Measurements from ENCODE around the gene SSU72.

Gene SSU72

GRCh38 chr1:1539310-1540089 lies 35.2 kb downstream of the SSU72 start:
- H3K36me3 ChIP-seq (ENCODE audit: control insufficient read depth in 1 of 2, insufficient read depth in 2 of 2, low read length in 2 of 2), result peaks cover 43 to 47% of the 10 kb centered on the region in 2 experiments
- peaks cover 7 to 13% of the 10 kb centered on the region in 2 experiments for H3K4me1 ChIP-seq (ENCODE audit: control insufficient read depth in 1 of 2, insufficient read depth in 2 of 2, low read length in 2 of 2)
- H4K12ac ChIP-seq (ENCODE audit: low read depth, low read length), result peak overlapping the region; percentile 77
- H4K8ac ChIP-seq (ENCODE audit: low read depth, low read length), result no peak overlapping the region
- H3K4me3 ChIP-seq (ENCODE audit: low read depth, low read length), result peak overlapping the region; percentile 63
- H3K9me3 ChIP-seq (ENCODE audit: insufficient read depth, low read depth, low read length), result no peaks in the 10 kb centered on the region
- no peak overlapping the region for H2AK5ac ChIP-seq (ENCODE audit: low read length)
- no peak overlapping the region for H2BK5ac ChIP-seq (ENCODE audit: low read depth, low read length, poor library complexity)
- WGBS (ENCODE audit: extremely low coverage, insufficient coverage, insufficient read length), result no CpG with 5 or more reads among the region's 66 CpGs
- no peak overlapping the region for H3K4ac ChIP-seq (ENCODE audit: low read depth, low read length)
- H3K14ac ChIP-seq (ENCODE audit: low read length), result no peak overlapping the region
- H3K27ac ChIP-seq (ENCODE audit: low read depth, low read length), result no peak overlapping the region
- H3K4me2 ChIP-seq (ENCODE audit: low read length), result peak overlapping the region; percentile 71
- H2BK12ac ChIP-seq (ENCODE audit: low read length), result no peak overlapping the region
- no peak overlapping the region for H2BK120ac ChIP-seq (ENCODE audit: insufficient read depth, low read length, poor library complexity)
- no peak for DNase-seq
- no peaks in the 10 kb centered on the region for H3K79me1 ChIP-seq (ENCODE audit: low read length)
- H3K23ac ChIP-seq (ENCODE audit: low read length), result no peak overlapping the region
- H2AFZ ChIP-seq (ENCODE audit: insufficient read depth, low read length, poor library complexity), result no peak overlapping the region
- H3K18ac ChIP-seq (ENCODE audit: low read length), result no peak overlapping the region
- no peak overlapping the region for H3K9ac ChIP-seq (ENCODE audit: low read length)
- no peak overlapping the region for H4K91ac ChIP-seq (ENCODE audit: low read depth, low read length)
- H3K79me2 ChIP-seq (ENCODE audit: control insufficient read depth, insufficient read depth, low read length, poor library complexity), result no peaks in the 10 kb centered on the region
- no peaks in the 10 kb centered on the region for H3K27me3 ChIP-seq (ENCODE audit: insufficient read depth, low read length)

GRCh38 chr1:1538989-1539309 lies 35.7 kb downstream of the SSU72 start:
- H3K79me1 ChIP-seq (ENCODE audit: low read length), result no peaks in the 10 kb centered on the region
- peaks cover 7 to 13% of the 10 kb centered on the region in 2 experiments for H3K4me1 ChIP-seq (ENCODE audit: control insufficient read depth in 1 of 2, insufficient read depth in 2 of 2, low read length in 2 of 2)
- no peaks in the 10 kb centered on the region for H3K79me2 ChIP-seq (ENCODE audit: control insufficient read depth, insufficient read depth, low read length, poor library complexity)
- no CpG with 5 or more reads among the region's 18 CpGs for WGBS (ENCODE audit: extremely low coverage, insufficient coverage, insufficient read length)
- H2AFZ ChIP-seq (ENCODE audit: insufficient read depth, low read length, poor library complexity), result no peak overlapping the region
- H3K27me3 ChIP-seq (ENCODE audit: insufficient read depth, low read length), result no peaks in the 10 kb centered on the region
- H4K12ac ChIP-seq (ENCODE audit: low read depth, low read length), result no peak overlapping the region
- H3K9me3 ChIP-seq (ENCODE audit: insufficient read depth, low read depth, low read length), result no peaks in the 10 kb centered on the region
- H3K9ac ChIP-seq (ENCODE audit: low read length), result no peak overlapping the region
- no peak overlapping the region for H4K91ac ChIP-seq (ENCODE audit: low read depth, low read length)
- H3K27ac ChIP-seq (ENCODE audit: low read depth, low read length), result no peak overlapping the region
- no peak overlapping the region for H3K14ac ChIP-seq (ENCODE audit: low read length)
- H2BK12ac ChIP-seq (ENCODE audit: low read length), result no peak overlapping the region
- no peak overlapping the region for H2BK5ac ChIP-seq (ENCODE audit: low read depth, low read length, poor library complexity)
- no peak overlapping the region for H3K4ac ChIP-seq (ENCODE audit: low read depth, low read length)
- H3K23ac ChIP-seq (ENCODE audit: low read length), result no peak overlapping the region
- no peak overlapping the region for H2AK5ac ChIP-seq (ENCODE audit: low read length)
- no peak overlapping the region for H4K8ac ChIP-seq (ENCODE audit: low read depth, low read length)
- H2BK120ac ChIP-seq (ENCODE audit: insufficient read depth, low read length, poor library complexity), result no peak overlapping the region
- H3K36me3 ChIP-seq (ENCODE audit: control insufficient read depth in 1 of 2, insufficient read depth in 2 of 2, low read length in 2 of 2), result peaks cover 43 to 46% of the 10 kb centered on the region in 2 experiments
- H3K18ac ChIP-seq (ENCODE audit: low read length), result no peak overlapping the region
- peak overlapping the region; percentile 71 for H3K4me2 ChIP-seq (ENCODE audit: low read length)
- no peak for DNase-seq
- H3K4me3 ChIP-seq (ENCODE audit: low read depth, low read length), result peak overlapping the region; percentile 63

DNA sequence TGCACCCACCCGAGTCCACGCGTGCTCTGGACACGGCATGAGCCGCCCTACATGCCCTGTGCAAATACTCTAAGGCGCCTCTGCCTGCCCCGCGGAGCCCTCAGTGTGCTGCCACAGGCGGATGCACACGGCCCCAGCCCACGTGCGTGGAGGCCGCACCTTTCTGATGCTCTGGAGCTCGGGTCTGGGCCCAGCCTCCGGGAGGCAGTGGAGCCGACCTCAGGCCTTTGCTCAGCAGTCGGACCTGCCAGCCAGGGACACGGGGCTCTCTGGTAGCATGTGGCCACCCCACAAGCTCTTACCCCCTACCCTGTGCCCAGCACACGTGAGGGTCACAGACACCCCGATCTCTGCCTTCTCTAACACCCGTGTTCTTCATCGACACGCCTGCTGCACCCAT lies 36.3 kb downstream of the SSU72 start:
- Histone ChIP-seq H3K4me2 (ENCODE audit: low read length) (no peak overlapping the region), H4K91ac (ENCODE audit: low read depth, low read length) (no peak overlapping the region), H2AK5ac (ENCODE audit: low read length) (no peak overlapping the region), H2BK5ac (ENCODE audit: low read depth, low read length, poor library complexity) (no peak overlapping the region), H3K27me3 (ENCODE audit: insufficient read depth, low read length) (no peaks in the 10 kb centered on the region), H2AFZ (ENCODE audit: insufficient read depth, low read length, poor library complexity) (no peak overlapping the region), H3K4ac (ENCODE audit: low read depth, low read length) (no peak overlapping the region), H3K79me2 (ENCODE audit: control insufficient read depth, insufficient read depth, low read length, poor library complexity) (no peaks in the 10 kb centered on the region), H4K12ac (ENCODE audit: low read depth, low read length) (no peak overlapping the region), H2BK12ac (ENCODE audit: low read length) (no peak overlapping the region), H3K14ac (ENCODE audit: low read length) (no peak overlapping the region), H3K79me1 (ENCODE audit: low read length) (no peaks in the 10 kb centered on the region), H3K9ac (ENCODE audit: low read length) (no peak overlapping the region), H3K27ac (ENCODE audit: low read depth, low read length) (no peak overlapping the region), H2BK120ac (ENCODE audit: insufficient read depth, low read length, poor library complexity) (no peak overlapping the region), H3K23ac (ENCODE audit: low read length) (no peak overlapping the region), H3K36me3 (ENCODE audit: control insufficient read depth in 1 of 2, insufficient read depth in 2 of 2, low read length in 2 of 2) (peaks cover 36 to 43% of the 10 kb centered on the region in 2 experiments), H3K18ac (ENCODE audit: low read length) (no peak overlapping the region), H4K8ac (ENCODE audit: low read depth, low read length) (no peak overlapping the region), H3K4me1 (ENCODE audit: control insufficient read depth in 1 of 2, insufficient read depth in 2 of 2, low read length in 2 of 2) (peaks cover 7 to 13% of the 10 kb centered on the region in 2 experiments), H3K4me3 (ENCODE audit: low read depth, low read length) (peak overlapping the region; percentile 3), H3K9me3 (ENCODE audit: insufficient read depth, low read depth, low read length) (no peaks in the 10 kb centered on the region)
- WGBS (ENCODE audit: extremely low coverage, insufficient coverage, insufficient read length), result no CpG with 5 or more reads among the region's 23 CpGs
- no peak for DNase-seq

DNA sequence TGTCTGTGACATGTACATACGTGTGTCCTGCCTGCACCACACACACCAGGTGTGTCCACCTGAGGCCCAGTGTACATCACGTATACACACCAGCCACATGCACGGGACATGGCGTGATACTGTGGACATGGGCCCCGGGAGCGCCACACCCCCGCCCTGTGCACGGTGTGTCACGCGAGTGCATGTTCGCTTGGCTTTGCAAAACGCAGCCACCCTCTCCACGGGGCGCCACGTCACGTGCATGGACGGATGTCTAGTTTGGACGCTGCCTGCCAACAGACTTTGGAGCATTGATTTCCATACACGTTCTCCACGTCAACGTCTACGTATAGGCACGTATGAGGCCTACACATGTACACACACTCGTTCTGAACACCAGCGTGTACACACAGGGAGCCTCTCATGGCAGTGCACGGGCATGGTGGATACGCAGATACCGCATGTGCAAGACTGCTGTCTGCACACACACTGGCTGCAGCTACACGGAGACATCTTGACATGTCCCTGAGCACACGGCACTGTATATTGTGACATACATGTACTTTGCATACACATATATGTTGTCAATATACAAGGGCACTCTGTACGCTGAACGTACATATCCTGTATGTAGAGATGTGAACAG lies 36.9 kb downstream of the SSU72 start:
- peaks cover 33 to 42% of the 10 kb centered on the region in 2 experiments for H3K36me3 ChIP-seq (ENCODE audit: control insufficient read depth in 1 of 2, insufficient read depth in 2 of 2, low read length in 2 of 2)

More for the DNA sequence above, 36.9 kb downstream of the SSU72 start:
- H4K8ac ChIP-seq (ENCODE audit: low read depth, low read length), result no peak overlapping the region
- H4K91ac ChIP-seq (ENCODE audit: low read depth, low read length), result no peak overlapping the region
- DNase-seq, result no peak
- no peak overlapping the region for H3K23ac ChIP-seq (ENCODE audit: low read length)
- no peak overlapping the region for H4K12ac ChIP-seq (ENCODE audit: low read depth, low read length)
- H2BK12ac ChIP-seq (ENCODE audit: low read length), result no peak overlapping the region
- H2BK120ac ChIP-seq (ENCODE audit: insufficient read depth, low read length, poor library complexity), result no peak overlapping the region
- no peaks in the 10 kb centered on the region for H3K9me3 ChIP-seq (ENCODE audit: insufficient read depth, low read depth, low read length)
- H2BK5ac ChIP-seq (ENCODE audit: low read depth, low read length, poor library complexity), result no peak overlapping the region
- H3K27ac ChIP-seq (ENCODE audit: low read depth, low read length), result no peak overlapping the region
- no peaks in the 10 kb centered on the region for H3K79me2 ChIP-seq (ENCODE audit: control insufficient read depth, insufficient read depth, low read length, poor library complexity)
- H3K4me3 ChIP-seq (ENCODE audit: low read depth, low read length), result no peak overlapping the region
- H3K79me1 ChIP-seq (ENCODE audit: low read length), result no peaks in the 10 kb centered on the region
- no peak overlapping the region for H3K9ac ChIP-seq (ENCODE audit: low read length)
- no peak overlapping the region for H3K18ac ChIP-seq (ENCODE audit: low read length)
- H3K4me2 ChIP-seq (ENCODE audit: low read length), result no peak overlapping the region
- no peak overlapping the region for H2AK5ac ChIP-seq (ENCODE audit: low read length)
- no peak overlapping the region for H2AFZ ChIP-seq (ENCODE audit: insufficient read depth, low read length, poor library complexity)
- H3K27me3 ChIP-seq (ENCODE audit: insufficient read depth, low read length), result no peaks in the 10 kb centered on the region
- H3K4me1 ChIP-seq (ENCODE audit: control insufficient read depth in 1 of 2, insufficient read depth in 2 of 2, low read length in 2 of 2), result peaks cover 7 to 13% of the 10 kb centered on the region in 2 experiments
- no CpG with 5 or more reads among the region's 32 CpGs for WGBS (ENCODE audit: extremely low coverage, insufficient coverage, insufficient read length)
- no peak overlapping the region for H3K14ac ChIP-seq (ENCODE audit: low read length)
- no peak overlapping the region for H3K4ac ChIP-seq (ENCODE audit: low read depth, low read length)
